ENCODE results near the gene CASK.
"Not testable (repeated sequence)": the region's sequence is repeated elsewhere in the genome, so short reads cannot be mapped to it uniquely, and the experiment has no call there.

The CASK gene

DNA sequence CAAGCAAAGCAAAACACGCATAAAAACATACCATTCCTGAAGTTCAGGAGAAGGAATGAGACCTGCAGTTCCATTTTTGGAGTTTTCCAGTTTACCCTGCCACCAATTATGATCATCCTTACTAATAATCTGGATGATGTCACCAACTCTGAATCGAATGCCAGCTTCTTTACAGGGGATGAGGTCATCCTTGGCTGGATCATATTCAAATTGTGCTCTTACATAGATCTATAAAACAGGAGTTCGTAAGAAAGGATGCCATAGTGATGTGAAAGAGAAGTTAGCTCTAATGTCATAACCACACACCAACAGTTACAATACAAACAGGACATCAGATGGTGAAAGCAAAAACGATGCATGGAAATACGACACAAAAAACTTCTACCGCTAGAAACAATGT, 369.7 kb downstream of the CASK start:
- DNase-seq: no peak

DNA sequence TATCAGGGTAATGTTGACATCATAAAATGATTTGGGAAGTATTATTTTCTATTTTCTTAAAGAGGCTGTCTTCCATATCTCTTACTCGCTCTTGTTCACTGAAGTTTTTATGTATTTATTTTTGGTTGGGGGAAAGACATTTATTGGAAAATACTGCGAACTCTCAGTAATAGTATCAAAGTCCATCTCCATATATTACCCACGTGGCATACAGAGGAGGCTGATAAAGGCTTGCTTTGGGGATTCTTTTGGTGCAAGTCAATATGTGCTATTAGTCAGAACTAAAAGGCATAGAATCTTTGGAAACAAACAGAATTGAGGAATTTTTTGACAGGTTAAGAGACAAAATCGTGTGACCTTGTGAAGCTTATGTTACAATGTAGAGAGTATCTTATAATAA, 374.9 kb downstream of the CASK start:
- DNase-seq: no peak

DNA sequence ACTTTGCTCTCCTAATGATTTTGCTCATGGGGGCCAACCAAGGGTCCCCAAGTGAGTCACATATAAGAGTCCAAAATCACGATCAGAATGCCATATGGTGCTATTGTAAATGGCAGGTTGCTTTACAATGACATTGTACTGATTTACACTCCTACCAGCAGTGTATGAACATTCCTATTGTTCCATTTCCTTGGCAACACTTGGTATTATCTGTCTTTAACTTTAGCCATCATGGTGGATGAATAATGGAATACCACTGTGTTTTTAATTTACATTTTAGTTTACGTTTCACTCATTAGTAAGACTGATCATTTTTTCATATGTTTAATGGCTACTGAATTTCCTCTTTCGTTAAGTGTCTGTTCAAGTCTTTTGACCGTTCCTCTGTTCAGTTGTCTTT, 379.7 kb downstream of the CASK start:
- DNase-seq: no peak

DNA sequence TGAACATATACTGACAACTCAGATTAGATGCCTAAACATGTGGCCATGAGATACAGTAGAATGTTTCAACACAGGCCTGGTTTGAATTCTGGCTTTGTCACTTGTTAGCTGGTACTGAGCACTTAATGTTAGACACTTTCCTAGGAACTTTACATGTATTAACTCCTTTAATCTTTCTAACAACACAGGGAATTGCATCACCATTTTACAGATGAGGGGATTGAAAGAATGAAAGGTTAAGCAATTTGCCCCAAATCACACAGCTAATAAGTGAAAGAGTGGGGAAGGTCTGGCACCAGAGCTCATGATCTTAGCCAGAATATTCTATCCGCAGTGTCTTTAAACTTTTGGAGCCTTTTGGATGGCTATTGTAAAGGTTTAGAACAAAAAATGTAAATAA, 380.3 kb downstream of the CASK start:
- no peak for DNase-seq

DNA sequence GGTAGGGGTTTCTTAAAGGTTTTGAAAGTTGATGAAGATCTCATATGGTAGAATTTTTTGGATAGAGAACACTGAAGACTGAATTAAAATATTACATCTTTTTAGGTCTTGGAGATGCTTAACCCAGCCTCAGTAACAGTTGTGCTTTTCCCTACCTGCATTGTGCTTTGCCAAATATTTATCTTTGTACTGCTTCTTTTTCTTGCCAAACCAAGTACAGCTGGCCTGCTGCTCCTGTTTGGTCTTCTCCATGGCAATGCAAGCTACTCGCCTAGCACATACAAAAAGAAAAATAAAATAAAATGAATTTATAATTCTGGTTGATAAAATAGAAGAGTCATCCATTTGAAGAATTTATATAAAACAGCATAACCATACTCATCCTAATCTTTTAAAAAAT, 380.8 kb downstream of the CASK start:
- no peak for DNase-seq

DNA sequence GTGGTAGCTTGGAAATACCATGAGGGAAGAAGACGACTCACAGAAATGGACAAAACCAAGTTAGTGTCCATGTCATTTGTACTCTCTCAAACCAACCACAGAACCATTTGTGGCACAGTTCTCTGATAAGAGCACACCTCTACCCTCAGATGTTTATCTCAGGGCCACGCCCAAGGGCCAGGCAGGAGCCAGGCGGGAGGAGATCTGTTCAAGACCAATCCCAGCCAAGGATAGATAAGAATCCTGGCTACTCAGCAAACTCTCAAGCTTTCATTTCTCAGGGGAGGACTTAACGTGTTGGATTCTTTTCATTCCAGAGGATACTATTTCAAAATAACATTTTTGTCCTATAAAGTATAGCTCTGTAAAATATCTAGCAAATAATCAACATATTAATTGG, 381.2 kb downstream of the CASK start:
- no peak for DNase-seq

DNA sequence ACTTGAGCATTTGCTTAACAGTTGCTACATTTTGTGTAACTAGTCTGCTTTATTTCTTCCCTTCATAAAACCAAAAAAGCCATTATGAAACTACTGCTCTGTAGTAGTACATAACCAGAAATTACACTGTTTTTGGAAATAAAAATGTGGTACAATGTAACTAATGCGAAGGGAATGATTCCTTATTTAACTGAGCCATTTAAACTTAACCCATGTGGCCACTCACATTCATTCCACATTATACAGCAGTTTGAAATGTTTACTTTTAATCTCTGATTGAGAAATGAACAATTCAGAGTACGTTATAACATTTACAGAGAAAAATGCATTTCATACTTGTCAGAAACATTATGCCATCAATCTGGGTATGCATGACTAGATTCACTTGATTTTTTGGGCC, 382.0 kb downstream of the CASK start:
- no peak for DNase-seq

DNA sequence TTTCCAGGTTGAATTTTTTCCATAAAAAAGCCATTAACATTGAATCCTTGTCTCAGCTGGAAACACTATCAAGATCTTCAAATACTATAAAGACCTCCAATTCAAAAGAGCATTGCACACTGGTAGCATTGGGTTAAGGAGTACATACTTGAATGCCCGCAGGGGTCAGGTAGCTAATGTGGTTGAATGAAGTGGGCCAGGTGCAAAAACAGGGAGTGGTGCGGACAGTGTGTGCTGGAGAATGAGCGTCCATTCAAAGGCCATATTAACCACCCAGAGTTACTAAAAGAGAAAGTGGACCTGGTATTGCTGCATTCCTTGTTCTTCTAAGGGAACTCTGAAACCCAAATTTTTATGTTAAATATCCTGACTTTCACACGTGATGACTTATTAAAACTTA, 384.6 kb downstream of the CASK start:
- DNase-seq: no peak

DNA sequence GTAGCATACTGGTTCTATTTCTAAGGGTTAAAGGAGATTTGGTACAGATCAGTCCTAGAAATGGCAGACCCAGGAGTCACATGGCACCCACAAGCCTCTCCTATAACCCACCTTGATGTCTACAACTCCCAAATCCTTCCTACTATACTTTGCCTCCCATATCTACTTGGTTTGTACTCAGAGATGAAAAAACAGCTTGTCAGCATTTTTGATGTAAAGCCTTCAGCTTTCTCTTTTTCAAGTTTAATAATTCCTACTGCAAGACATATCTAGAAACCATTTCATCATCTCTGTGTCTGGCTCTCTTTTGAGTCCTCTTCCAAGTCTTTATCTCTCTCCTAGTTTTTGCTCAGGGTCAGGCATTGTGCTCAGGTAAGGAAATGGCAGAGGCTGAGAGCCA, 393.3 kb downstream of the CASK start:
- no peak for DNase-seq

DNA sequence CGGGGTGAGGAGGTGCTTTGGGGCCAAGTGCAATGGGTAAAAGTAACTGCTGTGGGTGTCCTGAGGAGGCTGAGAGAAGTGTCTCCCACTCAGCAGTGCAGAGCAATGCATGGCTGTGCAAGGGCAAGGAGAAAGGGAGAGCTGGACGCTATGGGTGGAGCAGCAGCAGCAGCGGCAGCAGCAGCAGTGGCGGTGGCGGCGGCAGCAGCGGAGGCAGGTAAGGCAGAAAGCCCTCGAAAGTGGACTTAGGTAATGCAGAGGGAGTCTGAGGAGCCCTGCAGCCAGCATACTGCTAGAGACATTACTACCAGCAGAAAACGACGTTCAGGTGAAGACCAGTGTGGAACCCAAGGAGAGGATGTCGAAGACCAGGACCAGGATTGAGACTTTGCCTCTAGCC, 394.1 kb downstream of the CASK start:
- no peak for DNase-seq

DNA sequence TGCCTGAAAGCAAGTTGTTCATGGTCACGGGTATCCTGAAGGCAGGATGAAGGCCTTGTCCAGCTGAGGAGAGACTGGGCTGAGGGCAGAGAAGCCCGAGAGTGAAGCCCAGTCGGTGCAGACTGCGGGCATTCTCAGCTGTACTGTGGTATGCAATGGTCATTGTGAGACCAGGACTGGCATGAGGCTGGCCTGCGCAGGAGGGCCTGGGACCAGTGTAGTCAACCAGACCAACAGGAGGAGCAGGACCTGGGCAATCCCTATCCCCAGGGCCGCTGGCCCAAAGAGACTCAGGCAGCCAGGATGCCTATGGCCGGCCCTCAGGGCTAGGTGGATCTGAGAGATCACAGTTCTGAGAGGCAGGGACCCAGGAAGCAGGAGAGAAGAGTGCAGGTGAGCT, 394.6 kb downstream of the CASK start:
- no peak for DNase-seq

DNA sequence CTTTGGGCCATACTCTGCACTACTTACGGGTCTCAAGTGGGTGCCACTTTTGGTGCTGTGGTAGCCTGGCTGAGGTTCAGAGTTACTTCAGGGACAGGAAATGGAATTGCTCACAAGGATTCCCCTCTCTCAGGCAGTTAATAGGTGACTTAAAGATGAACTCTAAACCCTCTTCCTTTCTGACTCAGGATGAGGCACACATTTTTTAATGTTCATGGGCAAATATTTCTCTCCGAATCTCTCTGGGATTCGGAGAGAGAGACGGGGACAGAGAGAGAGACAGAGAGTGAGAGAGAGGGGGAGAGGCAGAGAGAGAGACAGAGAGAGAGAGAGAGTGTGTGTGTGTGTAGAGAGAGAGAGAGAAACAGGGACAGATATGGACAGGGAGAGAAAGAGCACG, 396.4 kb downstream of the CASK start:
- no peak for DNase-seq

DNA sequence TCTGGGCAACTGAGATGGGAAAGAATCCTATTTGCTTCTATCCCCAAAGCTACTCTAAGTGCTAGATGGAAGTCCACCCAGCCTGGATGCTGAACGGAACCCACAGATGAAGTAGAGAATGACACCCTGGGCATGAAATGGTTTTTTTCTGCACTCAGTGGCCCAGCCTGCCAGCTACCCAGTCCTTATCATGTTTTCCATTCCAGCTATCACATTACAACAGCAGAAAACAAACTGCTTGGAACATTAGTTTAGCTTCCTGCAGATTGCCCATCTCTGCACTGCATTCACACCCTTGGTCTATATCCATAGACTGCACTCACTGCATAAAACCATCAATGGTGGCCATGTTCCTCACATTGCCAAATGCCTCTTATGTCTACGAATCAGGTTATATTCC, 397.1 kb downstream of the CASK start:
- DNase-seq: no peak

DNA sequence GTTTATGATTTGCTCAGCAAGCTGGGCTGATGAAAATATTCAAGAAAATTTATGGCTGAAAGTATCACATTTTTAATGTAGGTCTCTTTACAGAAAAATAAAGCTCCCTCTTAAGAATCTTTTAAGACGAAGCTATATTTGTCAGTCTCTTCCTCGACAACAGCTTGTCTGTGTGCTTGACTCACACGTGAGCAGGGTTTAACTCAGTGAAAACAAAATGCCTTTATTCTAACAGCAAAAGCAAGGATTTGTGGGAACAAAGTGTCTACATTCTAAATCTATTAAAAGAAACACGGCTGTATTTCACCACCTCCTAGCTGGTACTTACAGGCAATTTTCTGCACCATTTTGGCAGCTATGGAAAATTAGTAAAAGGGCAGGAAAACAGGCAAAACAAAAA, 400.7 kb downstream of the CASK start:
- no peak for DNase-seq

DNA sequence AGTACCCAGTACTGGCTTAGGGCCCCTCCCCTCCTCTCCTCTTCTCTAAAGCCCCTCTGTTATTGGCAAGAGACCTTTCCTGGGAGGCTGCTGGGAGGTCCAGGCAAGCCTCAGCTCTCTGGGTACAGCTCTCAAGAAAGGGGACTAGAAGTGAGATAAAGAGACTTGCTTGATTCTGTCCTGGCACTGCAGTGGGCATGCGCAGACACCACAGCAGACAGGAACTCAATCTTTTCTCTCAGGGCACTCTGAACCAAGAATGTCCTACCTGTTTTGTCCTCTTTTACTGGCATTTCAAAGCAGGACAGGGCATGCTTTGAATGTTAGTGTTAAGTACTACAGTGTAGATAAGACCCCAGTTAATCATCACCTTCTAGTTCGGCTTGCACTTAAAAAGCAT, 401.3 kb downstream of the CASK start:
- no peak for DNase-seq

DNA sequence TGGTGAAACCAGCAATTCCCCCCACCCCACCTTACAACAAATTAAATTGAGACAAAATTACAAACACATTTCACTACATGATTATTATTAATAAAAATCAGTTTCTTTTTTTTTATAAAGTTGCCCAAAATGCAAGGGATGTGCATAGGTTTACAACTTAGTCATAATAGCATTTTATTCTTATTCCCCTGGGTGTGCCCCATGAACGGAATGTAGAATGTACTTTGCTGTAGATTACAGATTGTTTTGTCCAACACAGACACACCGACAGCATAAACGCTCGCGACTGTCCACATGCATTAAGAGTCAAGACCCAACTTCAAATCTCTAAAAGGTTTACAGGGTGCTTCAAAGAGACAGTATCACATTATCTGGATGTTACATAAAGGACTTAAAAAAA, 403.9 kb downstream of the CASK start:
- DNase-seq: no peak

DNA sequence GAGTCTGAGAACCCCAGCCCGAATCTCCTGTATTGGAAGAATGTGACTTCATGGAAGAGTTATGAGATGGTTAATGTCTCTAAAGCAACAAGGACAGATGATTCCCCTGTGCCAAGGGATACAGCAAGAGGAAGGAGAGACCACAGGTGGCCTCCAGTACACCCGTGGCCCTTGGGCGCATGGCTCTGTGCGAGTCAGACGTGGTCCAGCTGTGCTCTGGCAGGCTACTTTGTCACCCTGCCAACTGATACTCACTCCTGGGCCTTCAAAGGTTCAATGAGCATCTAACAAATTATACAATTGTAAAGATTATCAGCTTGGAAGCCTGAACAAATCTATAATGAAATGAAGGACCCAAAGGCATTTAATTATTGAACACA, 404.5 kb downstream of the CASK start:
- DNase-seq: no peak

DNA sequence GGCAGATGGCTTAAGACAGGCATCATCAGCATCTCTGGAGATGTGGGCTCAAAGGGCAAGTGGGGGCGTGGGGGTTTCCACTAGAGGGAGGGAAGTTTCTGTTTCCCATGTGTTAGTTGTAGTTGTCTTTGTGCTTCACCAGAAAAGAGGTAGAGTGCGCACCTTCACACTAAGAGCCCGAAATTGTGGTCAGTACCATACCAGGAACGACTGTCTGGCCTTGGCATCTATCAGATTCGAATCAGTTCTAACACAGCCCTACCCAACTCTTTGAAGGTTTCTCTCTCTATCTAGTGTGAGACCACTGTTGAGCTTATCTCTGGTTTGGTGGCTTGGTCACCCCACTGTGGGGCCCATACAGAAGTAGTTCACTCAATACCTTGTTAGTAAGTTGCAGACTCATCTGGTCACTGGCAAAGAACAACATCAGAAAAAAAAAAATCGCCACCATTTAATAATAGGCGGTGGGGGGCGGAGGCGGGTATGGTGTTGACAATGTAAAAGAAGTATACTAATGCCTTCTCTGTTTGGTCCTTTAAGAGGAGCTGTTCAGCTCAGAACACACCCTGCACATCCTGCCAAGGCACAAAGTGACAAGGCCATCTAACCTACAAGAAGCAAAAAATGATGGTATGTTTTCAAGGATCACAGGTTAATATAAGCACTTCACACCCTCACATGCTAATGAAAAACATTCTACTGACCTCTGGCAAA, 405.1 kb downstream of the CASK start:
- DNase-seq: no peak

DNA sequence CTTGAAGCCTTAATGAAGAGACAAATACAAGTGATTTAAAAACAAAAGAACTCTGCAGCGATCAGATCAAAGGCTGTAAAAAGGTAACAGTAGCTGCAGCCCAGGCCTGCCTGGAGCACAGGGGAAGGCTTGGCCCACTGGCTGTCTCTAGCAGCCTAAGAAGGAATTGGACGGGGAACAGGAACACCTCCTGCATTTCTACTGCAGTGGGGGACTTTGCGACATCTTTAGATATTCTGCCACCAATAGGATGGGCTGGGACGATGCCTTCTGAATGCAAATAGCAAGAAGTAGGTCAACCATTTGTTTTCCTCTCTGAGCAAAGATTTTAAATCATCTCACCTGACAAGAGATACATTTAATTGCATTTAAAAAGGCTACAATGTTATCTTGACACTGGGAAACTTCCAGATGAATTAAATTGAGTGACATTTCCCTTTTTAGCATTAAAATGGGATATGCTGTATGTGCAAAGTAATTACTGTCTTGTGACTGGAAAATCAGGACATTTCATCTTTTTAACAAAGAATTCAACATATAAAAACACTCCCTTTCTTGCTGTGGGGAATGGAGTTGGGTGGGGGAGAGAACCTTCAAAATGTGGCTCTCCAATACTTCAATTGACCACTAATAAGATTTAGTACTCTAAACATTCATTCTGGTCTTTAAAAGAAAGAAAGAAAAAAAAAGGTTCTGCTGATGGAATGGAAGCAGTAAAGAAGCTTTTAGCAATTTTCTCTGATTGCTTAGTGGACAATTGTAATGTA, 406.2 kb downstream of the CASK start:
- no peak for DNase-seq

DNA sequence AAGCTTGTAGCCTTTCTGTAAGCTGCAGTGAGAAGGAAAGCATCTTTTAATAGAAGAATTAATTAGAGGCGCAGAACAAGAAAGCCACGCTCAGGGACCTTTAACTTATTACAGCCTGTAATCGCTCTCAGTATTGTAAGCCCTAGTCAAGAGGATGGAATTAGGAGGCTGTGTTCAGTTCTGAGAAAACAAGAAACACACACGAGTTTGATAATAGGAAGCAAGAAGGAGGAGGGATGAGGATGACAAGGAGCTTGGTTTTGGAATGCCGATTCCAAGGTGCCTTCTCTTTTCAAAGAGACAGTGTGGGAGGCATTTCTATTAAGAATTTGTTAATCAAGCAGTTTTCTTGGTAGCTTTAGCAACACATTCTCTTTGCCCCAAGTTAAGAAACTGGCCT, 406.9 kb downstream of the CASK start:
- DNase-seq: no peak

DNA sequence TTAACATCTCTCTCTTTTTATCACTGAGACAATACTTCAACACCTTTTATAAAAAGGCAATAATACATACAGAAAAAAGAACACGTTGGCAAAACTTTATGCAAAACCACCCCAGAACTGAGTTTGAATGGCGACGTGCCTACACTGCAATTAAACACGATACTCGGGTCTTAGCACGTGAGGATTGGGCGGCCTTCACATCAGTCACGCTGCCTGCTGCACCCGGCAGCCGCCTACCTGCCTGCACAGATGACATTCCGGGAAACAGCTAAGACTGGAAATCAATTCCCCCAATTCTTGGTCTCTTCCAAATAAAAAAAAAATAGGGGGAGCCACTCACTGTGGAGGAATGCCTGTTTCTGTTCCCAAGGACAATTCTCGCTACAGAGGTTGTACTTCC, 408.0 kb downstream of the CASK start:
- DNase-seq: no peak

DNA sequence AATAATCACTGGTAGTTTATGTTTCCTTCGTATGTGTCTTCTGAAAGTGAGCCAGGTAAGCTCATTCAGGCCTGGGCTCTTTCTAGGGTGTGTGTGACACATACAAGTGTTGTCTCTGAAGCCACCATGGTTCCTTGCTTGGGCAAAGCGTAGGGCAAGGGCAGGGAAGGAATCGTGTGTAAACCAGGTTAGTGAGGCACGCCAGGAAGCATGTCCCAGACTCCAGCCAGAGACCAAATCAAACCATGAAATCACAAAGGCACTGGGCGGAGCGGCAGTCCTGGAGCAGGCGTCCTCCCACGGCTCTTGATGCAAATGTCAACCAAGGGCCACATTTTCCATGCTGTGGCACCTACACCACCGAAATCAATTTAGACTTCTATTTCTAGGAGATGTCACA, 409.2 kb downstream of the CASK start:
- no peak for DNase-seq

DNA sequence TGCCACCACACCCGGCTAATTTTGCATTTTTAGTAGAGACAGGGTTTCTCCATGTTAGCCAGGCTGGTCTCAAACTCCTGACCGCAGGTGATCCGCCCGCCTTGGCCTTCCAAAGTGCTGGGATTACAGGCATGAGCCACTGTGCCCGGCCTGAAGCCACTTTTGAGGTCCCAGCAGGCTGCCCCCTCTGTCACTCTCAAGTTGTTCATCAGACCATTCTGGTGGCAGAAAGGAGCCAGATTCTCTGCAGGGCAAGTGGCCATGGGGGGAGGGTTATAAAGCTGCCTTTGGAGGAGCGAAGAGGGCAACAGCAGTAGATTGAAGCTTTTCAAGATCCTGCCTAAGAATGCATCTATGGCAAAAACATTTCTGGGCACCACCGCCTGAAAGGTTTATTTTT, 410.5 kb downstream of the CASK start:
- not testable (repeated sequence) for DNase-seq

DNA sequence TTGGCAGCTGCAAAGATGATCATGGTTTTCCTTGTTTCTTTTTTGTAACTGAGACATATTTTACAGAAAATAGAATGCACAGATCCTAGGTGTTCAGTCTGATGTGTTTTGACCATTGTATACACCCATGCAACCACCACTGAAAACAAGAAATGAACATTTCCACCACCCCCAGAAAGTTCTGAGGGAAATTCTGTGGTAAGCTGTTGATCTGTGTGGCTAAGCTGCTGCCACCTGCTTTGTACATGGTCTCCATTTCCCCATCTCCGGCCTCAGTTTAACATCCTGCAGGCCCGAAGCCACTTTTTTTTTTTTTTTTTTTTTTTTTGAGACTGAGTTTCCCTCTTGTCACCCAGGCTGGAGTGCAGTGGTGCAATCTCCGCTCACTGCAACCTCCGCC, 411.0 kb downstream of the CASK start:
- DNase-seq: no peak

DNA sequence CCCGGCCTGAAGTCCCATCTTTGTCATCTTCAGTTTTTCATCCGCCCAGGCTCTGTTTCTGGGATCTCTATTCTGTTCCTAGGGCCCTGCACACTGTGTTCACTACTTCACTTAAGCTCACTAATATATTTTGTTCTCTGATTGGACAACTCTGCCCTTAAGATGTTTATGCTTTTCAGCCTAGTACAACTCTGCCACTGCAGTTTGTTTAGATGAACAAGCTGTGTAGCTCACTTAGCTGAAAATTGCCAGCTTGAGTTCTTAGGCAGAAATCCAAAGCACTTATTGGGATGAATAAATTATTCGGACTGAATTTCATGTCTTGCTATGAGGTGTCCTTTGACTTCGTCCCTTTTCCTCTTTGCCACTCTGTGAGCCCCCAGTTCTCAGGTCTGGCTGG, 415.4 kb downstream of the CASK start:
- DNase-seq: no peak

Data from amniotic stem cell (primary cell).